Gastroesophageal sphincter (tissue), 3 donors: ENCODE results near the gene ATXN7.

ENCODE experiments used
- POLR2A ChIP-seq, 2 donors: fragments of 450-650 bp; IDR thresholded peaks; one replicate each; pipeline ENCODE4 v1.6.1; 2017; ENCODE audit warnings: antibody characterized with exemption in 2 of 2, mild to moderate bottlenecking in 2 of 2, moderate library complexity in 1 of 2
- TF ChIP-seq, protein P1 (sequence below), 4 experiments: fragments of 200-600 bp in 2 of 4; fragments of 450-650 bp in 2 of 4; sonication (generic) in 1 of 4; IDR thresholded peaks; one replicate each; pipeline ENCODE4 v1.5.1; 2017 to 2019; ENCODE audit warnings: antibody characterized with exemption in 4 of 4, mild to moderate bottlenecking in 2 of 4, moderate library complexity in 2 of 4

DNA sequence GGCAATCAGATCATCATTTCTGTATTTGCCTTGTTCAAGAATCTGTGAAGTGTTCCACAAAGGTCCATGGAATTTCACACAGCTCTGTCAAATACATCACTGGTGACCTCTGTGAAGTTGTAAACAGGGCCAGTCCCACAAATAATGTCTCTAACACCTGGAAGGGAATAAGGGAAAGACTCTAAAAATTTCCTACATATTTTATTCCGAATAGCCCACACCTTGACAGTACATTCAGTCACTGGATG is 44.6 kb upstream of the ATXN7 start, which contains the start of gene C3orf49:
- no peak for TF ChIP-seq POLR2A (IDR thresholded peaks at IDR 0.05)
- TF ChIP-seq, protein P1, sequence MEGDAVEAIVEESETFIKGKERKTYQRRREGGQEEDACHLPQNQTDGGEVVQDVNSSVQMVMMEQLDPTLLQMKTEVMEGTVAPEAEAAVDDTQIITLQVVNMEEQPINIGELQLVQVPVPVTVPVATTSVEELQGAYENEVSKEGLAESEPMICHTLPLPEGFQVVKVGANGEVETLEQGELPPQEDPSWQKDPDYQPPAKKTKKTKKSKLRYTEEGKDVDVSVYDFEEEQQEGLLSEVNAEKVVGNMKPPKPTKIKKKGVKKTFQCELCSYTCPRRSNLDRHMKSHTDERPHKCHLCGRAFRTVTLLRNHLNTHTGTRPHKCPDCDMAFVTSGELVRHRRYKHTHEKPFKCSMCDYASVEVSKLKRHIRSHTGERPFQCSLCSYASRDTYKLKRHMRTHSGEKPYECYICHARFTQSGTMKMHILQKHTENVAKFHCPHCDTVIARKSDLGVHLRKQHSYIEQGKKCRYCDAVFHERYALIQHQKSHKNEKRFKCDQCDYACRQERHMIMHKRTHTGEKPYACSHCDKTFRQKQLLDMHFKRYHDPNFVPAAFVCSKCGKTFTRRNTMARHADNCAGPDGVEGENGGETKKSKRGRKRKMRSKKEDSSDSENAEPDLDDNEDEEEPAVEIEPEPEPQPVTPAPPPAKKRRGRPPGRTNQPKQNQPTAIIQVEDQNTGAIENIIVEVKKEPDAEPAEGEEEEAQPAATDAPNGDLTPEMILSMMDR (IDR thresholded peaks at IDR 0.05), result no peak
